GM12873 (cell line): ENCODE measurements around the gene NOP56.

ENCODE experiments used
- TF ChIP-seq, protein P1 (sequence below): IDR thresholded peaks from 2 replicates; pipeline ENCODE4 v1.5.1; 2012; ENCODE audit warnings: low read depth, mild to moderate bottlenecking, moderate library complexity, low read length, control low read depth; ENCODE audit not compliant: insufficient read depth; ENCODE audit errors: missing control alignments

Gene NOP56

DNA sequence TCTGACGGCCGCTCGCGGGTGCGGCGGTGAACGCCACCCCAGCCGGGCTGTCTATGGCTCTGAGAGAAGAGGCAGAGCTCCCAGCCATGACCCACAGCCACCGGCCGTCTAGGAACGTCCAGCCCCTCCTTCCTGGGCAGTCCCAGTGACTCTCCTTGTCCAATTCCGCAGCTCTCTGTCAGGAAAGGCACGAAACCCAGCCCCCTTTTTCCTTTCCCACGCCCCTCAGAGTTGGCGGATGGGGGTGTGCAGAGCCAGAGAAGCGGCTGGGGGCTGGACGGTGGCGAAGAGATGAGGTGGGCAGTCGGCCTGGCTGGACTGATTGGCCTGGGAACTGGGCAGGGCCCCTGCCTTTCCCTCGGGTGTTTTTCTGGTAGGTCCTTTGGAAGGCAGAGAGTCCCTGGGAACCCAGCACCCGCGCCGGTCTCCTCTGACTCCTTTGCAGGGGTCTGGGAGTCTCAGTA is 41.6 kb downstream of the NOP56 start:
- TF ChIP-seq, protein P1, sequence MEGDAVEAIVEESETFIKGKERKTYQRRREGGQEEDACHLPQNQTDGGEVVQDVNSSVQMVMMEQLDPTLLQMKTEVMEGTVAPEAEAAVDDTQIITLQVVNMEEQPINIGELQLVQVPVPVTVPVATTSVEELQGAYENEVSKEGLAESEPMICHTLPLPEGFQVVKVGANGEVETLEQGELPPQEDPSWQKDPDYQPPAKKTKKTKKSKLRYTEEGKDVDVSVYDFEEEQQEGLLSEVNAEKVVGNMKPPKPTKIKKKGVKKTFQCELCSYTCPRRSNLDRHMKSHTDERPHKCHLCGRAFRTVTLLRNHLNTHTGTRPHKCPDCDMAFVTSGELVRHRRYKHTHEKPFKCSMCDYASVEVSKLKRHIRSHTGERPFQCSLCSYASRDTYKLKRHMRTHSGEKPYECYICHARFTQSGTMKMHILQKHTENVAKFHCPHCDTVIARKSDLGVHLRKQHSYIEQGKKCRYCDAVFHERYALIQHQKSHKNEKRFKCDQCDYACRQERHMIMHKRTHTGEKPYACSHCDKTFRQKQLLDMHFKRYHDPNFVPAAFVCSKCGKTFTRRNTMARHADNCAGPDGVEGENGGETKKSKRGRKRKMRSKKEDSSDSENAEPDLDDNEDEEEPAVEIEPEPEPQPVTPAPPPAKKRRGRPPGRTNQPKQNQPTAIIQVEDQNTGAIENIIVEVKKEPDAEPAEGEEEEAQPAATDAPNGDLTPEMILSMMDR: no peak

DNA sequence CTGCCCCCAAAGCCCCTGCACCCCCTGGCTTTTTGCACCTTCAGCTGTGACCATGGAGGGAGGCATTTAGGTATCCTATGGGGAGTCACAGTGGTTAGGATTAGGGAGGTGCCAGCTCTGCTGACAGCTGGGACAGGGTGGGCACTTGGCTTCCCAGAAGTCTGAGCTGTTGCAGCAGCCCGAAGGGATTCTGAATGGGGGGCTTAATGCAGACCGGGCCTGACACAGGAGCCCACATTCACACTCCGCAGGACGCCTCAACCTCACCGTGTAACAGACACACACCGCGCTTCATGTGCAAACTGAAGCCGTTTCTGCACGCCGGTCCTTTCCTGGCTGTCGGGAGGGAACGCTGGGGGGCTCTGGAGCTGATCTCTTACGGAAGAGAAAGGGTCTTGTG is 42.1 kb downstream of the NOP56 start:
- TF ChIP-seq, protein P1: no peak

DNA sequence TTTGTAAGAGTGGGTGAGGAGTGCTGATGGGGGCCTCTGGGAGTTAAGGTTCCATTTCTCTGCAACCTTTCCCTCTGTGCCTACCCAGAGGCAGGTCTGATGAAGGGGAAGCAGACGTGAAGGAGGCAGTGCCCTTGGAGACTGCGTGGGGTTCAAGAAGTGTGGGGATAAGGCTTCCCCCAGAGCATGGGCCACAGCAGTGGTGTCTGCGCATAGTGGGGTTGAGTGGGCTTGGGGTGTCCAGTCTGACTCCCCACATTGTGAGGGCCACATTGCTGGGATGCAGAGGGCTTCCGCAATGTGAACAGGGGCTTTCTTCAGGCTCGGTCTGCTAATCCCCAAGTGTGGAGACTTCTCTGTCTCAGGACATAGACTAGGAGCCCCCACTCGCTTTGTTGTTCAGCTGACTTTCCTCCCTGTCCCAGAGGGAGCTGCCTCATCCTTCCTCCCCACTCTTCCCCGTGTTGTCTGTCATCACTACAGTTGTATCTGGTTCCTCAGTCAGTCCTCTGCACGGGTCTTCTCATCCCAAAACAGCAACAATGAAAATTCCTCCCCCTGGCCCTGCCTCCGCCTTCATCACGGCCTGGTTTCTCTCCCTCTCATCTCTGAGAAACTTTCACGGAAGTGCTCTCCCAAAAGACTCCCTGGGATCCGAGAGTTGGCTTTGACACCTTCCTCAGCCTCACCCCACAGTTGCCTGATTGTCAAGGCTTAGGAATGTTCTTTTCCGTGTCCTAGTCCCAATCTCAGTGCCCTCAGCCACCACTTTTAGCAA is 43.0 kb downstream of the NOP56 start:
- TF ChIP-seq, protein P1: no peak

DNA sequence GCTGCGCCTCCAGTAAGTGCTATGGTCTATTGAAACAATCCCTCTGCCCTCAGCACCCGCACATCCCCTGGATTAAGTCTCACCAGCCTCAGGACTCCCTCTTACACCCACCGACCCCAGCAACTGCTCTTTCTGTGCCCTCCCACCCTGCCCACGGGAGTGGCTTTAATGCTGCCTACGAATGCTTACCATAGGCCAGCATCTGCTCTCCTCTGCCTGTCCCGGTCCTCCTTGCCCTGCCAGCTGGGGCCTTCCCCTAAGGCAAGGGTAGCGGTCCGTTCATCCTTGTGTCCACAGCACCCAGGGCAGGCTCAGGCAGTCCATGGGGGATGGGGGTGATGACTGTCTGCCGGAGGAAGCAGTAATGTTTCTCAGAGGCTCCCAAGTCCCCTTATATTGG is 44.2 kb downstream of the NOP56 start:
- TF ChIP-seq, protein P1: no peak

DNA sequence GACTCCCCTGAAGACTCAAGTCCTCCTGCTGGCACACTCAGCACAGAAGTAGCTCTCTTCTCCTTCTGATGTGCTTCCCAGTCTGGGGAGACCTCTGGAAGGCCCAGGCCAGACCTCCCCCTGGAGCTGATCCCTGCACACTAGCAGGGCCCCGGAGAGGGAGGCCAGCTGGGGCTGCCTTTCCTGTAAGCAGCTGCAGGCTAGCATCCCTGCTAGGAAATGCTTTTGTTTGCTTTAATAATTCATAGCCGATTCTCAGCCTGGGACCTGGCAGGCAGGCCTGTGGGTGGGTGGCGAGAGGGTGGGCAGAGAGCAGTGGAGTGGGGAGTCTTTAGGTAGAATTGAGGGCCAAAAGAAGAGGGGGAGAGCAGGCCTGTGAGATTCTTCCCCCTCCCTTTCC is 45.3 kb downstream of the NOP56 start:
- TF ChIP-seq, protein P1: no peak

DNA sequence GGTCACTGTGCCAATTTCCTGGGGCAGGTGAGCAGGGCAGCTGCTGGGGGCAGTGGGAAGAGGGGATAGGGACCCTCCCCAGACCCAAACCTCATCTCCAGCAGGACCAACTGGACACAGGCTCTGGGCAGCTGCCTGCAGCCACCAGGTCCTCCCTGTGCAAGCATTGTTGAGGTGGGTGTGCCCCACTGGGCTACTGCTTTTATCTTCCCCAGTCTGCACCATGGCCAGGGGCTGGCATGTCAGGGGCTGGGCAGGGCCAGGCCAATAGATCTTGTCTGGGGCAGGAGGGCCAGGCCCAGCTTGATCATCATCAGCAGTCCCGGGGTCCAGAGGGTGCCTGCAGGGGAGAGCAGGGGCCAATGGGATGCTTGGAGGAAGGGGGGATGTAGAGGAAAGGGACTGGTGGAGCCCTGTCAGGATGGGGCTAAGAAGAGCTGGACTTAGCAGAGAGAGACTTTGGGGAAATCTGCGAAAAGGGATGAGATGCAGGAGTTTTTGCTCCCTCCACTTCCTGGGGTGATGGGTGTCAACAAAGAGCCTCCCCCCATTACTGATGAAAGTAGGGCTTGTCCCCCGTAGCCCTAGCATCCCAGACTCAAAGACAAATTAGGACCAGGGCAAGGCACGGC is 45.9 kb downstream of the NOP56 start:
- TF ChIP-seq, protein P1: no peak

DNA sequence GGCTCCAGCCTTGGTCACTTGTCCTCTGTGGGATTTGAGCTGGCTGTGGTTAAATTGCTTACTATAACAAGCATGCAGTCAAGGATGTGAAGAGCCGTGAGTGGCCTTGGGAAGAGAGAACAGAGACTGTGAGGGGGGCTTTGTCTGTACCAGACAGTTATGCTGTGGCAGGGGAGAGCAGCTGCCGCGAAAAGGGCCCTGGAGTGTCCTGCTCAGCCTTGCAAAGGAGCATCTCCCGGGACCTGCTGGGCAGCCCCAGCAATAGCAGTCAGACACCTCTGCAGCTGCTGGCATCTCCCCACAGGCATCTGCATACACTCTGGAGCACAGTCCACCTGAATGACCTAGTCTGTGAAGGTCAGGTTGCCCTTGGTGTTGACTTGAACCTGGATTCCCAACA is 46.5 kb downstream of the NOP56 start:
- TF ChIP-seq, protein P1: no peak
